ENCODE results near the gene LINC01488.

LINC01488 gene

GRCh38 chr11:69510471-69511357 lies 29.3 kb downstream of the LINC01488 start:
- no peak for DNase-seq (ENCODE audit: low spot score)

GRCh38 chr11:69511358-69512055 lies 30.0 kb downstream of the LINC01488 start:
- no peak for DNase-seq (ENCODE audit: low spot score)

GRCh38 chr11:69512136-69512535 lies 30.7 kb downstream of the LINC01488 start:
- DNase-seq (ENCODE audit: low spot score) = no peak

GRCh38 chr11:69512790-69513189 lies 31.3 kb downstream of the LINC01488 start:
- no peak for DNase-seq (ENCODE audit: low spot score)

GRCh38 chr11:69513196-69513595 lies 31.7 kb downstream of the LINC01488 start:
- DNase-seq (ENCODE audit: low spot score) = no peak

GRCh38 chr11:69513663-69514224 lies 32.3 kb downstream of the LINC01488 start:
- no peak for DNase-seq (ENCODE audit: low spot score)

GRCh38 chr11:69514771-69515170 lies 33.3 kb downstream of the LINC01488 start:
- no peak for DNase-seq (ENCODE audit: low spot score)

- DNase-seq (ENCODE audit: low spot score) = no peak
These were observed 34.1 kb downstream of the LINC01488 start for GRCh38 chr11:69515271-69516245.

- no peak for DNase-seq (ENCODE audit: low spot score)
These were observed 35.1 kb downstream of the LINC01488 start for GRCh38 chr11:69516526-69516925.

GRCh38 chr11:69518081-69518950 lies 36.9 kb downstream of the LINC01488 start:
- no peak for DNase-seq (ENCODE audit: low spot score)

GRCh38 chr11:69520186-69520916 lies 38.9 kb downstream of the LINC01488 start:
- no peak for DNase-seq (ENCODE audit: low spot score)

- no peak for DNase-seq (ENCODE audit: low spot score)
These were observed 40.0 kb downstream of the LINC01488 start for GRCh38 chr11:69521457-69521856.

- DNase-seq (ENCODE audit: low spot score) = no peak
These were observed 42.0 kb downstream of the LINC01488 start for GRCh38 chr11:69523453-69523852.

GRCh38 chr11:69524291-69524882 lies 42.9 kb downstream of the LINC01488 start:
- DNase-seq (ENCODE audit: low spot score) = no peak

- DNase-seq (ENCODE audit: low spot score) = no peak
These were observed 43.5 kb downstream of the LINC01488 start for GRCh38 chr11:69524991-69525411.

- peak; percentile 8 for DNase-seq (ENCODE audit: low spot score)
These were observed 44.3 kb downstream of the LINC01488 start for GRCh38 chr11:69525516-69526452.

- no peak for DNase-seq (ENCODE audit: low spot score)
These were observed 45.0 kb downstream of the LINC01488 start for GRCh38 chr11:69526453-69526810.

GRCh38 chr11:69529001-69529400 lies 47.5 kb downstream of the LINC01488 start:
- DNase-seq (ENCODE audit: low spot score) = peak; percentile 3

Measured in D341Med (cell line).